Epithelial cell of proximal tubule (primary cell): ENCODE measurements around the gene KCNJ4. TPM values are rescaled to one million over a fixed set of nuclear protein-coding genes. Genes with fewer than 3 reads are reported as not detected.
"Not testable (repeated sequence)": the region's sequence is repeated elsewhere in the genome, so short reads cannot be mapped to it uniquely, and the experiment has no call there.

Experiments
- DNase-seq: peaks from one replicate; pipeline ENCODE4 v3.0.0-alpha.2; 2011; ENCODE audit warnings: low read depth
- H3K4me3 ChIP-seq: 2 replicates; pipeline ENCODE4 v1.5.1; 2011; ENCODE audit warnings: low read depth, mild to moderate bottlenecking, low read length
- total RNA-seq: library from RNA; depleted of rRNA; stranded (reverse); fragments of >200 nt; gene quantifications from 2 replicates; pipeline ENCODE4 v1.2.3, GENCODE V29; 2015
- TF ChIP-seq, protein P1 (sequence below): conservative IDR thresholded peaks from 2 replicates; pipeline ENCODE4 v1.5.1; 2012; ENCODE audit warnings: low read depth, mild to moderate bottlenecking, low read length

Gene KCNJ4
- total RNA-seq, 1 donor from 2014 or later, result not detected

GRCh38 chr22:38383417-38383816 lies 71.6 kb downstream of the KCNJ4 start:
- TF ChIP-seq, protein P1, sequence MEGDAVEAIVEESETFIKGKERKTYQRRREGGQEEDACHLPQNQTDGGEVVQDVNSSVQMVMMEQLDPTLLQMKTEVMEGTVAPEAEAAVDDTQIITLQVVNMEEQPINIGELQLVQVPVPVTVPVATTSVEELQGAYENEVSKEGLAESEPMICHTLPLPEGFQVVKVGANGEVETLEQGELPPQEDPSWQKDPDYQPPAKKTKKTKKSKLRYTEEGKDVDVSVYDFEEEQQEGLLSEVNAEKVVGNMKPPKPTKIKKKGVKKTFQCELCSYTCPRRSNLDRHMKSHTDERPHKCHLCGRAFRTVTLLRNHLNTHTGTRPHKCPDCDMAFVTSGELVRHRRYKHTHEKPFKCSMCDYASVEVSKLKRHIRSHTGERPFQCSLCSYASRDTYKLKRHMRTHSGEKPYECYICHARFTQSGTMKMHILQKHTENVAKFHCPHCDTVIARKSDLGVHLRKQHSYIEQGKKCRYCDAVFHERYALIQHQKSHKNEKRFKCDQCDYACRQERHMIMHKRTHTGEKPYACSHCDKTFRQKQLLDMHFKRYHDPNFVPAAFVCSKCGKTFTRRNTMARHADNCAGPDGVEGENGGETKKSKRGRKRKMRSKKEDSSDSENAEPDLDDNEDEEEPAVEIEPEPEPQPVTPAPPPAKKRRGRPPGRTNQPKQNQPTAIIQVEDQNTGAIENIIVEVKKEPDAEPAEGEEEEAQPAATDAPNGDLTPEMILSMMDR, result no peak
- no peak overlapping the region for H3K4me3 ChIP-seq
- DNase-seq, result no peak

DNA sequence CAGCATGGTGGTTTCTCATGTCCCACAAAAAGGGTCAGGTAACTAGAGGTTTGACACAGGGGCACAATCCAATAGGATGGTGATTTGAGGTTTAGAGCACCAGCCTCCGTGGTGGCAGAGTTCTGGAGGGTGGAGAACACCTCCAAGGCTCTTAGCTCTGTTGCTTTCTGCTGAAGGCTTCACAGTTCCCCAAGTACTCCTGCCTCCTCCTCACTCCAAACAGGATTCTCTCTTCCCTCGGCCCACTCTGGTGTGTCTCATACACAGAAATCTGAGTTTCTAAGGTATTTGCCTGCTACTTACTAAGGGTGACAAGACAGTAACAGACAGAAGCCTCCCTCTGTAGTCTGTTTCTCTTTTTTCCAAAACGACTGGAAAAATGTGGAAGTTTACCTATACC lies 73.6 kb downstream of the KCNJ4 start:
- not testable (repeated sequence) for H3K4me3 ChIP-seq, DNase-seq

Other genes starting within 250 kb of the KCNJ4 start
- gene TMEM184B, start 182.2 kb downstream of the KCNJ4 start, total RNA-seq, result 51.9 and 90.2 TPM in 2 replicates
- 157 and 161 TPM in 2 replicates for gene CSNK1E, start 137.8 kb downstream of the KCNJ4 start, total RNA-seq
- gene KDELR3, start 12.9 kb upstream of the KCNJ4 start, total RNA-seq, result 23.4 and 27.1 TPM in 2 replicates
- gene DDX17, start 51.1 kb upstream of the KCNJ4 start, total RNA-seq, result 186 and 275 TPM in 2 replicates
- gene DMC1, start 115.0 kb upstream of the KCNJ4 start, total RNA-seq, result 4.4 and 6.3 TPM in 2 replicates
- gene FAM227A, start 201.2 kb upstream of the KCNJ4 start, total RNA-seq, result 1.0 and 2.0 TPM in 2 replicates
- gene CBY1, start 201.4 kb upstream of the KCNJ4 start, total RNA-seq, result 26.1 and 28.9 TPM in 2 replicates
- gene TOMM22, start 226.8 kb upstream of the KCNJ4 start, total RNA-seq, result 67.6 and 99.6 TPM in 2 replicates
- gene JOSD1, start 245.7 kb upstream of the KCNJ4 start, total RNA-seq, result 70.9 and 89.6 TPM in 2 replicates